Vagina (tissue), 2 donors: ENCODE data around the gene PIK3R5.

Experiments used
- CTCF ChIP-seq, 3 experiments: fragments of 450-650 bp in 2 of 3; fragments of 200-600 bp in 1 of 3; sonication (generic) in 1 of 3; IDR thresholded peaks; one replicate each; pipeline ENCODE4 v1.5.1; 2017 to 2019; ENCODE audit warnings: antibody characterized with exemption in 3 of 3, mild to moderate bottlenecking in 2 of 3, moderate library complexity in 2 of 3
- POLR2A ChIP-seq, 2 donors: fragments of 450-650 bp; IDR thresholded peaks; one replicate each; pipeline ENCODE4 v1.6.1; 2017; ENCODE audit warnings: antibody characterized with exemption in 2 of 2, mild to moderate bottlenecking in 2 of 2, moderate library complexity in 2 of 2

GRCh38 chr17:8967861-8968260 is 2.4 kb upstream of the PIK3R5 start:
- TF ChIP-seq CTCF (IDR thresholded peaks at IDR 0.05) (no peak), POLR2A (IDR thresholded peaks at IDR 0.05) (no peak)
